HG02973 (cell line): ENCODE measurements around the gene NID2.

Experiments
- ATAC-seq: cut with Tn5 transposase; IDR thresholded peaks from one replicate; pipeline ENCODE4 v1.9.1; 2021; ENCODE audit warnings: moderate library complexity; ENCODE audit not compliant: unreplicated experiment

The NID2 gene

DNA sequence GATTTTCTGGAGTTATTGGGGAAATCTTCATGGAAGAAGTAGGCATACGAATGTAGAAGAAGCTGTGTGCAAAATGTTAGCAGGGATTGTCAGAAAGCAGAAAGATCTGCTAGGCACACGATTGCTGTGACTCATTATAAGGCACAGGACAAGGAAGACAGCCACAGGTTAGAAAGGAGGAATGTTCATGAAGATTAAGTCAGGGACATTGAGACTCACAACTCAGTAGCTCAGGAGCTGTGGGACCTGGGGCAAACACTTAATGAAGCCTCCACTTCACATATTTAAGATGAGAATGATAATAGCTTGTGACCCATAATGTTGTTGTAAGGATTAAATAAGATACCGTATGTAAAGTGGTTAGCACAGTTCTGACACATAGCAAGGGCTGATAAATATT lies 106.1 kb downstream of the NID2 start:
- ATAC-seq = no peak

DNA sequence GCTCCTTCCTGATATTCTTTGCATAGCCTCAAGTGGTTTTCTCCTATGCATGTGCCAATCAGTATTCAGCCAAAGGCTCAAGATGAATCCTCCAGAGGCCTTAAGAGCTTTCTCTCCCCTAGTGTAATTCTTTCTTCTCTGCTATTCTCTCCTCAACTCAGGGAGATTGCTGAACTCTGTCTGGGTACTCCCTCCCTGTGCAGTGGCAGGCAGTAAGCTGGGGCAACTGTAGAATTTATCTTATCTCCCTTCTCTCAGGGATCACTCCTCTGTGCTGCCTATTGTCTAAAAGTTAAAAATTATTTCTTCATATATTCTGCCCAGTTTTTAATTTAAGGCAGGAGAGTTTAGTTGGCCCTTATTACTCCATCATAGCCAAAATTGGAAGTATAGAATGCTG lies 108.0 kb downstream of the NID2 start:
- ATAC-seq = no peak

DNA sequence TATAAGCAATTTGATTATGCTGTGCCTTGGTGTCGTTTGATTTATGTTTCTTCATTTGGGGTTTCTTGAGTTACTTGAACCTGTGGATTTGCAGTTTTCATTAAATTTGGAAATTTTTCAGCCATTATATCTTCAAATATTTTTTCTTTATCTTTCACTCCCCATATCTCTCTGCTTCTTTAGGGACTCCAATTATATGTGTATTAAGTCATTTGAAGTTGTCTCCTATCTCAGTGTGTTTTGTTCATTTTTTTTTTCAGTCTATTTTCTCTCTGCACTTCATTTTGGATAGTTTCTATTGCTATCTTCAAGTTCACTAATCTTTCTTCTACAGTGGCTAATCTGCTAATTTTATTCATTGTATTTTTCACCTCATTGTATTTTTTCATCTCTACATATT lies 108.9 kb downstream of the NID2 start:
- no peak for ATAC-seq

DNA sequence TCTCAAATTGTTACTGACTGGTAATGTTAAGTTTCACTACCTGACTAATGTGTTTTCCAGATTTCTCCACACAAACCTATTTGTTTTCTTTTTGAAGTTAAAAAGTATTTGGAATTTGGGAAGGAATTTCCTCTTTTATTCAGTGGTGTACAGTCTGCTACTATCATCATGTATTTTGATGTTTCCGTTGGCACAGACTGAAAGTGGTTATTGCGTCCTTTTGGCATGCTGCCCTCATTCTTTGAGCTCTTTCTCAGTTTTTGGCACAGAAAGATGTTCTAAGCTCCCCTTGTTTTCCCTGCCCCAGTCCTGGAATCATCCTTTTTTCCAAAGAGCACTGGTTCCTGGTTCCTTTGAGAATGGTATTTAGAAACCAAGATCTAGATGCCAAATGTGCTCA lies 110.9 kb downstream of the NID2 start:
- no peak for ATAC-seq
